ENCODE results near the gene ZNF358. TPM values are rescaled to one million over a fixed set of nuclear protein-coding genes. Genes with fewer than 3 reads are reported as not detected.

The ZNF358 gene
- total and polyA plus RNA-seq, 2 donors (not counting 1 experiment from before 2014, with no cell fraction given), result 16.7 to 26.8 TPM

GRCh38 chr19:7542556-7543348, 26.8 kb downstream of the ZNF358 start:
- H2AFZ ChIP-seq (ENCODE audit: low read length), result no peak overlapping the region
- H3K4me3 ChIP-seq (replicated peaks in 1 of 4; ENCODE audit: control extremely low read depth in 1 of 4, insufficient read depth in 1 of 4, low read depth in 3 of 4, low read length in 4 of 4), result no peak overlapping the region
- H3K9ac ChIP-seq (ENCODE audit: insufficient read depth, low read length), result no peak overlapping the region
- no peak for TF ChIP-seq CTCF (conservative IDR thresholded peaks at IDR 0.05 in 1 of 2, IDR thresholded peaks at IDR 0.05 in 1 of 2; ENCODE audit: low read depth in 1 of 2, low read length in 2 of 2)
- TF ChIP-seq EZH2 (IDR thresholded peaks at IDR 0.05; ENCODE audit: low read length, missing control alignments), result no peak
- no peaks in the 10 kb centered on the region for H3K9me3 ChIP-seq (ENCODE audit: control insufficient read depth, insufficient read depth, low read depth, low read length)
- H3K36me3 ChIP-seq (ENCODE audit: control insufficient read depth, insufficient read depth, low read length), result peaks cover 22% of the 10 kb centered on the region
- no peaks in the 10 kb centered on the region for H4K20me1 ChIP-seq (ENCODE audit: control insufficient read depth, extremely low read depth, insufficient read depth, low read length)
- H3K4me2 ChIP-seq (ENCODE audit: extremely low read depth, insufficient read depth, low read length), result no peak overlapping the region
- DNase-seq (ENCODE audit: low read depth in 2 of 2), result no peak
- H3K27me3 ChIP-seq (ENCODE audit: control insufficient read depth, insufficient read depth, low read length), result no peaks in the 10 kb centered on the region
- H3K27ac ChIP-seq (ENCODE audit: insufficient read depth, low read length), result no peak overlapping the region
- no peaks in the 10 kb centered on the region for H3K79me2 ChIP-seq (ENCODE audit: control insufficient read depth, insufficient read depth, low read length)
- H3K4me1 ChIP-seq (ENCODE audit: control insufficient read depth, extremely low read depth, insufficient read depth, low read length), result no peaks in the 10 kb centered on the region

GRCh38 chr19:7544626-7545025, 28.7 kb downstream of the ZNF358 start:
- TF ChIP-seq EZH2 (IDR thresholded peaks at IDR 0.05; ENCODE audit: low read length, missing control alignments) (no peak), CTCF (conservative IDR thresholded peaks at IDR 0.05 in 1 of 2, IDR thresholded peaks at IDR 0.05 in 1 of 2; ENCODE audit: low read depth in 1 of 2, low read length in 2 of 2) (no peak)
- Histone ChIP-seq H3K79me2 (ENCODE audit: control insufficient read depth, insufficient read depth, low read length) (no peaks in the 10 kb centered on the region), H3K9me3 (ENCODE audit: control insufficient read depth, insufficient read depth, low read depth, low read length) (no peaks in the 10 kb centered on the region), H2AFZ (ENCODE audit: low read length) (no peak overlapping the region), H3K27ac (ENCODE audit: insufficient read depth, low read length) (no peak overlapping the region), H3K4me2 (ENCODE audit: extremely low read depth, insufficient read depth, low read length) (no peak overlapping the region), H3K27me3 (ENCODE audit: control insufficient read depth, insufficient read depth, low read length) (no peaks in the 10 kb centered on the region), H3K9ac (ENCODE audit: insufficient read depth, low read length) (no peak overlapping the region), H3K36me3 (ENCODE audit: control insufficient read depth, insufficient read depth, low read length) (peaks cover 22% of the 10 kb centered on the region), H3K4me3 (replicated peaks in 1 of 4; ENCODE audit: control extremely low read depth in 1 of 4, insufficient read depth in 1 of 4, low read depth in 3 of 4, low read length in 4 of 4) (no peak overlapping the region), H3K4me1 (ENCODE audit: control insufficient read depth, extremely low read depth, insufficient read depth, low read length) (no peaks in the 10 kb centered on the region), H4K20me1 (ENCODE audit: control insufficient read depth, extremely low read depth, insufficient read depth, low read length) (no peaks in the 10 kb centered on the region)
- no peak for DNase-seq (ENCODE audit: low read depth in 2 of 2)

GRCh38 chr19:7545300-7545699, 29.4 kb downstream of the ZNF358 start:
- no peak for DNase-seq (ENCODE audit: low read depth in 2 of 2)
- H2AFZ ChIP-seq (ENCODE audit: low read length), result no peak overlapping the region
- no peak overlapping the region for H3K9ac ChIP-seq (ENCODE audit: insufficient read depth, low read length)
- peaks cover 26% of the 10 kb centered on the region for H3K36me3 ChIP-seq (ENCODE audit: control insufficient read depth, insufficient read depth, low read length)
- H4K20me1 ChIP-seq (ENCODE audit: control insufficient read depth, extremely low read depth, insufficient read depth, low read length), result no peaks in the 10 kb centered on the region
- no peak for TF ChIP-seq CTCF (conservative IDR thresholded peaks at IDR 0.05 in 1 of 2, IDR thresholded peaks at IDR 0.05 in 1 of 2; ENCODE audit: low read depth in 1 of 2, low read length in 2 of 2)
- no peak for TF ChIP-seq EZH2 (IDR thresholded peaks at IDR 0.05; ENCODE audit: low read length, missing control alignments)
- no peaks in the 10 kb centered on the region for H3K4me1 ChIP-seq (ENCODE audit: control insufficient read depth, extremely low read depth, insufficient read depth, low read length)
- H3K4me3 ChIP-seq (replicated peaks in 1 of 4; ENCODE audit: control extremely low read depth in 1 of 4, insufficient read depth in 1 of 4, low read depth in 3 of 4, low read length in 4 of 4), result no peak overlapping the region
- no peaks in the 10 kb centered on the region for H3K27me3 ChIP-seq (ENCODE audit: control insufficient read depth, insufficient read depth, low read length)
- no peak overlapping the region for H3K27ac ChIP-seq (ENCODE audit: insufficient read depth, low read length)
- H3K4me2 ChIP-seq (ENCODE audit: extremely low read depth, insufficient read depth, low read length), result no peak overlapping the region
- H3K9me3 ChIP-seq (ENCODE audit: control insufficient read depth, insufficient read depth, low read depth, low read length), result no peaks in the 10 kb centered on the region
- H3K79me2 ChIP-seq (ENCODE audit: control insufficient read depth, insufficient read depth, low read length), result no peaks in the 10 kb centered on the region

Data from fibroblast of lung (primary cell).